Measurements from ENCODE around the gene NLRP11.

- TF ChIP-seq CTCF (IDR thresholded peaks at IDR 0.05) (no peak), FOXP1 (CRISPR knock-in tag; IDR thresholded peaks at IDR 0.05; ENCODE audit: borderline replicate concordance) (no peak), TEAD4 (CRISPR knock-in tag; IDR thresholded peaks at IDR 0.05) (no peak)
Observed at GRCh38 chr19:55753401-55753800, 78.4 kb downstream of the NLRP11 start.

Measured in WTC11 (cell line).